HEK293T (cell line): ENCODE results near the gene SLC35D2.

ENCODE experiments used
- CTCF ChIA-PET: fragments of 350-600 bp; formaldehyde crosslinking; extraction: SDS; loops from one replicate; lab custom pipeline; 2021; ENCODE audit warnings: antibody characterized with exemption, inconsistent platforms; lab: Yijun Ruan, JAX
- POLR2A ChIA-PET: fragments of 350-600 bp; formaldehyde crosslinking; extraction: SDS; loops from one replicate; lab custom pipeline; 2020; ENCODE audit warnings: antibody characterized with exemption, inconsistent platforms; lab: Yijun Ruan, JAX
- DNase-seq: peaks from one replicate; pipeline ENCODE4 v3.0.0; 2012; ENCODE audit warnings: mixed read lengths; ENCODE audit errors: extremely low spot score
- ARNT ChIP-seq: fragments of 450-650 bp; IDR thresholded peaks from 2 replicates; pipeline ENCODE4 v1.6.1; 2017; ENCODE audit warnings: mild to moderate bottlenecking
- BHLHE40 ChIP-seq: fragments of 450-650 bp; IDR thresholded peaks from 2 replicates; pipeline ENCODE4 v1.6.1; 2016; ENCODE audit warnings: mild to moderate bottlenecking, moderate library complexity, borderline replicate concordance
- CTBP1 ChIP-seq: fragments of 450-650 bp; IDR thresholded peaks from 2 replicates; pipeline ENCODE4 v1.6.1; 2016; ENCODE audit warnings: borderline replicate concordance
- ELF4 ChIP-seq: fragments of 450-650 bp; IDR thresholded peaks from 2 replicates; pipeline ENCODE4 v1.6.1; 2017; ENCODE audit warnings: antibody characterized with exemption
- FOXA1 ChIP-seq: fragments of 450-650 bp; IDR thresholded peaks from 2 replicates; pipeline ENCODE4 v1.6.1; 2016; ENCODE audit warnings: mild to moderate bottlenecking
- FOXK2 ChIP-seq: fragments of 450-650 bp; IDR thresholded peaks from 2 replicates; pipeline ENCODE4 v1.6.1; 2016; ENCODE audit warnings: mild to moderate bottlenecking
- FOXM1 ChIP-seq: fragments of 450-650 bp; IDR thresholded peaks from 2 replicates; pipeline ENCODE4 v1.6.1; 2017; ENCODE audit warnings: mild to moderate bottlenecking, borderline replicate concordance
- HDGF ChIP-seq: fragments of 450-650 bp; IDR thresholded peaks from 2 replicates; pipeline ENCODE4 v1.6.1; 2017; ENCODE audit warnings: antibody characterized with exemption, borderline replicate concordance
- L3MBTL2 ChIP-seq: fragments of 450-650 bp; conservative IDR thresholded peaks from 2 replicates; pipeline ENCODE4 v1.6.1; 2016; ENCODE audit warnings: mild to moderate bottlenecking
- LEF1 ChIP-seq: fragments of 450-650 bp; IDR thresholded peaks from 2 replicates; pipeline ENCODE4 v1.6.1; 2017; ENCODE audit warnings: mild to moderate bottlenecking, borderline replicate concordance
- NFRKB ChIP-seq: fragments of 450-650 bp; IDR thresholded peaks from 2 replicates; pipeline ENCODE4 v1.6.1; 2016; ENCODE audit warnings: mild to moderate bottlenecking, moderate library complexity
- SP1 ChIP-seq: fragments of 450-650 bp; IDR thresholded peaks from 2 replicates; pipeline ENCODE4 v1.6.1; 2017
- SUZ12 ChIP-seq: fragments of 450-650 bp; IDR thresholded peaks from 2 replicates; pipeline ENCODE4 v1.6.1; 2016; ENCODE audit warnings: mild to moderate bottlenecking
- TARDBP ChIP-seq: fragments of 450-650 bp; IDR thresholded peaks from 2 replicates; pipeline ENCODE4 v1.6.1; 2016
- ZNF384 ChIP-seq: fragments of 450-650 bp; IDR thresholded peaks from 2 replicates; pipeline ENCODE4 v1.6.1; 2016
- TF ChIP-seq, protein P1 (sequence below): fragments of 450-650 bp; IDR thresholded peaks from 2 replicates; pipeline ENCODE4 v1.6.1; 2016

SLC35D2 gene

DNA sequence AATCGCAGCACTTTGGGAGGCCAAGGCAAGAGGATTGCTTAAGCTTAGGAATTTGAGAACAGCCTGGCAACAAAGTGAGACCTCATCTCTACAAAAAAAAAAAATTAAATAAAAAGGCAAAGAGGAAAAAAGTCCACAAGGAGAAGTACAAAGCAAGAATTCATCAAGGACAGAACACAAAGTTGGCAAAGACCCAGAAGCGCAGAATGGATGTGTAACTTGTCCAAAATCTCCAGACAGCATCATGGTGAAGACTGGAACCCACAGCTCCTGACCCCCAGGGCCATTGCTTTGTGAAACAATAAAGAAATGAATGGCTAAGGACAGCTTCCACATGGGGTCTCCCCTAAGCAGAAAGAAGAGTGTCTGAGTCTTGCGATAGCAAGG, 89.4 kb downstream of the SLC35D2 start:
- ChIA-PET POLR2A (no interaction called here), CTCF (no interaction called here)
- DNase-seq = no peak
- no peak for TF ChIP-seq BHLHE40
- TF ChIP-seq, protein P1, sequence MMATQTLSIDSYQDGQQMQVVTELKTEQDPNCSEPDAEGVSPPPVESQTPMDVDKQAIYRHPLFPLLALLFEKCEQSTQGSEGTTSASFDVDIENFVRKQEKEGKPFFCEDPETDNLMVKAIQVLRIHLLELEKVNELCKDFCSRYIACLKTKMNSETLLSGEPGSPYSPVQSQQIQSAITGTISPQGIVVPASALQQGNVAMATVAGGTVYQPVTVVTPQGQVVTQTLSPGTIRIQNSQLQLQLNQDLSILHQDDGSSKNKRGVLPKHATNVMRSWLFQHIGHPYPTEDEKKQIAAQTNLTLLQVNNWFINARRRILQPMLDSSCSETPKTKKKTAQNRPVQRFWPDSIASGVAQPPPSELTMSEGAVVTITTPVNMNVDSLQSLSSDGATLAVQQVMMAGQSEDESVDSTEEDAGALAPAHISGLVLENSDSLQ = no peak
- no peak for TF ChIP-seq SP1
- no peak for TF ChIP-seq HDGF
- TF ChIP-seq ZNF384 = no peak

DNA sequence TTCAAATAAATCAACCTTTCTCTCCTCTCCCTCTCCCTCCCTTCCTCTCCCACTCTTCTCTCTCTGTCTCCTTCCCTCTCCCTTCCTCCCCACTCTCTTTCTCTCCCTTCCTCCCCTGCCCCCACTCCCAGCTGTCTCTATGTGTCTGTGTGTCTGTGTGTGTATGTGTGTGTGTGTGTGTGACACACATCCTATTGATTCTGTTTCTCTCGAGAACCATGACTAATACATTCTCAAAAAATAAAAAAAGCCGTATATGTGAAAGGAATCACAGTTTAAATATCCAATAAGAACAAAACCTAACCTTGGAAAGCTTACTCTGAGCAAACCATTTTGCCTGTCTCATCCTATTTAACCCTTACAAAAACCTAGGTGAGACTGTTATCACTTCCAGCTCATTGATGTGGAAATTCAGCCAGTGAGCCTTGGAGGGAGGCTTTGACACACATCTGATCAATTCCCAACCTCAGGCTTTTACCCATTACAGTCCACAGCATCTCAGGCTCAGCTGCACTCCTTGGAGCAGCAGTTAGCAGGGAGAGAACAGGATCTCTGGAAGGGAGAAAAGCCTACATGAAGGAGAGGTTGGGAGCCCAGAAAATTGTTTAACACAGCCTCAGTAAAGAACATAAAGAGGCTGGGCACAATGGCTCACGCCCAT, 89.9 kb downstream of the SLC35D2 start:
- POLR2A ChIA-PET = no interaction called here
- CTCF ChIA-PET = interaction anchor here (1.3 kb wide), 1 partner anchor 24 kb away, joined by 4 read pairs; no protein-coding TSS in a partner anchor
- TF ChIP-seq NFRKB = no peak
- no peak for TF ChIP-seq HDGF
- TF ChIP-seq, protein P1 = no peak
- no peak for TF ChIP-seq FOXA1
- TF ChIP-seq CTBP1 = no peak
- no peak for TF ChIP-seq SUZ12
- no peak for TF ChIP-seq ARNT
- no peak for TF ChIP-seq LEF1
- TF ChIP-seq TARDBP = no peak
- no peak for TF ChIP-seq ELF4
- TF ChIP-seq SP1 = no peak
- TF ChIP-seq FOXK2 = no peak
- TF ChIP-seq ZNF384 = no peak
- TF ChIP-seq BHLHE40 = no peak
- no peak for TF ChIP-seq FOXM1
- no peak for TF ChIP-seq L3MBTL2
- no peak for DNase-seq

DNA sequence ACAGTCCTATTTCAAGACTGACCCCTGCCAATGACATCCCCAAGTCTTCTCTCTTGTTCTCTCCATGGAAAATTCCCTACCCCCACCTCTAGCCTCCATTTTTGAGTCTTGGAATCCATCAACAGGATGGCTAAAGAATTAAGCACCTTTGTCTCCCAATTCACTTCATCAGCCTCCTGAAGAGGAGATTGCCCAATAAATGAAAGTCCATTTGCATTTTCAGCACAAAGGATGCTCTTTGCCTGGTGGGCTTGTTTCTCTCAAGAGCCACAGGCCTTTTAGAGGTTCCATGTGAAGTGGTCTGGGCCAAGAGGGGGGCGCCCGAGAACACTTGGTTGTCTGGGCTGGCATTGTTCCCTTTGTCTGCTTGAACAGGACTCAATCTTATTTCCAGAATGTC, 94.1 kb downstream of the SLC35D2 start:
- DNase-seq = no peak
- CTCF ChIA-PET = no interaction called here
- TF ChIP-seq, protein P1 = no peak
- TF ChIP-seq BHLHE40 = no peak
- TF ChIP-seq SP1 = no peak
- no peak for TF ChIP-seq CTBP1
- TF ChIP-seq FOXK2 = no peak
- no peak for TF ChIP-seq FOXM1
- TF ChIP-seq L3MBTL2 = no peak
- POLR2A ChIA-PET = no interaction called here

DNA sequence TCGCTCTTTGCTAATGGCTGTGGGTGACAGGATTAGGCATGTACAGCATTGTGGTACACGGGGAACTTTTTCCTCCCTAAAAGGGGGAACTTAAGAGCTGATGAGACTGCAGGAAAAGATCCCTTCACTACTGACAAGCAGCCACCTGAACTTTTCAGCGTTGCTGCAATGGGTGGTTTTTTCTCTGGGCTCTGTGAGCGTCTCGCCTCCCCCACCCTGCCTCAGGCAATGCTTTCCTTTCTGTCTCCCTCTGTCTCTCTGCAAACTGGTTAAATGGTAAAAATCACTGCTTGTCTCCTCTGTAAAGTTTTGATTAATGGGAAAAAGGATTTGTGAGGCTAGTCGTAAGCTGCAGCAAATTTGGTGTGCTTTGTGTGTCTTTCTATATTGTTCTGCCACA, 101.9 kb downstream of the SLC35D2 start:
- POLR2A ChIA-PET = no interaction called here
- DNase-seq = no peak
- CTCF ChIA-PET = no interaction called here
- TF ChIP-seq HDGF (no peak), LEF1 (no peak), ZNF384 (no peak), BHLHE40 (no peak), TARDBP (no peak), CTBP1 (no peak), FOXK2 (no peak), ARNT (no peak), ELF4 (no peak), L3MBTL2 (no peak), FOXM1 (no peak), SP1 (no peak), NFRKB (no peak), FOXA1 (no peak)
- TF ChIP-seq, protein P1 = no peak

DNA sequence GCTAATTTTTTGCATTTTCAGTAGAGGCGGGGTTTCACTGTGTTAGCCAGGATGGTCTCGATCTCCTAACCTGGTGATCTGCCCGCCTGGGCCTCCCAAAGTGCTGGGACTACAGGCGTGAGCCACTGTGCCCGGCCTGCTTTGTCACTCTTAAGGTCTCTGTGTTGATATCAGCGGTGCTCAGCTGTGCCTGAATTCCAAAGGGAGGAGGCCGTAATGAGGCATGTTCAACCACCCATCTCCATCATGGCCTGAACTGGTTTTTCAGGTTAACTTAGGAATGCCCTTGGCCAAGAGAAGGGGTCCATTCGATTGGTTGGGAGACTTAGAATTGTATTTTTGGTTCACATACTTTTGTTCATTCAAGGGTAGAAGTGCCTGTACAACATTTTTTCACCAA, 103.6 kb downstream of the SLC35D2 start:
- no peak for TF ChIP-seq L3MBTL2
- TF ChIP-seq NFRKB = no peak
- no peak for TF ChIP-seq LEF1
- ChIA-PET CTCF (no interaction called here), POLR2A (no interaction called here)
- DNase-seq = no peak

DNA sequence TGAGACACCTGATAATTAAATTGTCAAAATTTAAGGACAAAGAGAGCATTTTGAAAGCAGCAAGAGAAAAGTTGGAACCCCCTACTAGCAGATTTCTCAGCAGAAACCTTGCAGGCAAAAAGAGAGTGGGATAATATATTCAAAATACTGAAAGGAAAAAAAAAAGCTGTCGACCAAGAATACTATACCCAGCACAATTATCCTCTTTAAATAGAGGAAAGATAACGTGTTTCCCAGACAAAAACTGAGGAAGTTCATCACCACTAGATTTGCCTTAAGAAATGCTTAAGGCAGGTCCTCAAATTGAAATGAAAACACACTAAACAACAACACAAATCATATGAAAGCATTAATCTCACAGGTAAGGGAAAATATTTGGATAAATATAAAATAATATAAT, 108.6 kb downstream of the SLC35D2 start:
- ChIA-PET CTCF (no interaction called here), POLR2A (no interaction called here)
- no peak for TF ChIP-seq SP1
- no peak for TF ChIP-seq SUZ12
- no peak for TF ChIP-seq L3MBTL2
- TF ChIP-seq FOXK2 = no peak
- TF ChIP-seq ARNT = no peak
- DNase-seq = no peak
